ENCODE data around the gene GPR35. TPM values are rescaled to one million over a fixed set of nuclear protein-coding genes. Genes with fewer than 3 reads are reported as not detected.

Gene GPR35
- total RNA-seq, 5 donors from 2014 or later (not counting 1 experiment from before 2014, with no cell fraction given), result 6.2 to 16.2 (median 10.4) TPM

DNA sequence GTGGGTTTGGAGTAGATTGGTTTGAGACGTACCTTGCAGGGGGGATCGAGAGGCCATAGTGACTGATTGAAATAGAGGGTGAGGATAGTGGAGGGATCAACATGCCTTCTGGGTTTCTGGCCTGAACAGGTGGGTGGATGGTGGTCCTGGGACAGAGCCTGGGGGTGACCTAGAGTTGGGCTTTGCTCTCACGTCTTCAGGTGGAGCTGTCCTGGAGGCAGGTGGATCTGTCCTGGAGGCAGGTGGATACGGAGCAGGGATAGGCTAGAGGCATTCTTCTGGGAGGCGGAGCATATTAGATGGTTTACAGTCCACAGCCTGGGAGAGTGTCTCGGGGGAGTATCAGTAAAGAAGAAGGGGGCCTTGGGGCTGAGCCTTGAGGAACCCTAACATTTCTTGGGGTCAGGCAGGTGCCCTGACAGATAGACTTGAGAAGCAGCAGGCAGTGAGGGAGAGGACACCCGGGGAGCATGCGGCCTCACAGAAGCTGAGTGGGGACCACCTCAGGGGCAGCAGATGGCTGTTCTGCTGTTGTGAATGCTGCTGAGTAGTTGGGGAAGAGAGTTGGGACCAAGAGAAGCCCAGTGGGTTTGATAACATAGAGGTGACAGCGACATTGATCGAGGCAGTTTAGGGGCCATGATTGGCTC is 37.1 kb upstream of the GPR35 start:
- Mint-ChIP-seq H3K4me3 (peak overlapping the region; percentile 92 to 94 (median 93)), H3K4me1 (peaks cover 43 to 54% (median 52%) of the 10 kb centered on the region in 3 donors), H3K27ac (peak overlapping the region; percentile 30 to 90), H3K27me3 (no peaks in the 10 kb centered on the region), H3K9me3 (no peaks in the 10 kb centered on the region), H3K36me3 (peaks cover 4% of the 10 kb centered on the region)
- Histone ChIP-seq H3K4me3 (ENCODE audit: control insufficient read depth in 1 of 2, extremely low read depth in 1 of 2, low read length in 1 of 2) (peak overlapping the region in 1 of 2 donors; percentile 96), H3K9me3 (no peaks in the 10 kb centered on the region), H3K36me3 (ENCODE audit: control insufficient read depth in 2 of 2, extremely low read depth in 1 of 2, insufficient read depth in 1 of 2, low read length in 1 of 2) (peaks cover 12 to 41% of the 10 kb centered on the region in 2 donors), H3K27me3 (replicated peaks in 1 of 2; ENCODE audit: control insufficient read depth in 2 of 2, extremely low read depth in 1 of 2, insufficient read depth in 2 of 2, low read length in 1 of 2) (no peaks in the 10 kb centered on the region), H3K27ac (ENCODE audit: low read length) (no peak overlapping the region), H3K4me1 (ENCODE audit: control insufficient read depth in 1 of 2, extremely low read depth in 1 of 2, insufficient read depth in 2 of 2, low read length in 2 of 2) (peaks cover 19 to 50% of the 10 kb centered on the region in 2 experiments)
- POLR2A ChIA-PET, result no interaction called here
- 86% methylated on average over 10 of the region's 10 CpGs for WGBS (ENCODE audit: insufficient coverage)
- CTCF ChIA-PET, result interaction anchor here in 1 of 2 donors (0.7 to 2.9 kb wide), 4 partner anchors 22 to 74 kb away, joined by 3 to 51 read pairs (median 10); no protein-coding TSS in a partner anchor
- ATAC-seq (replicated peaks in 1 of 4), result no peak
- DNase-seq, result no peak

DNA sequence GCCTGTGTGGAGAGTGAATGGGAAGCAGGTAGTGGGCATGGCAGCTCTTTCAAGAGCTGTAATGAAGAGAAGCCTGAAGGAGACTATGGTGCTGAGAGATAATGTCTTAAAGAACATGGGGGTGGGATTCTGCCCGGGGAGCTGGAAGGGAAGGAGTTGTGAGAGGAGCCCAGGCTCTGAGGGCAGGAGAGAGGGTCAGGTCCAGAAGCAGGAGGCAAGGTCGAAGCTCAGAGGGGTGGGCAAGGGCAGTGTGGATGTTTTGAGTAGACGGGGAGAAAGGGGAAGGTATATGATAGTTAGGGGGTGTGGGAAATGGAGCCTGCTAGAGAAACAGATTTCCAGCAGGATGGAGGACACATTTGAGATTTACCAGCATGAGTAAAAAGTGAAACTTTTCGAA is 36.6 kb upstream of the GPR35 start:
- ChIA-PET POLR2A (no interaction called here), CTCF (interaction anchor here (0.6 to 1.4 kb wide), 3 partner anchors 19 to 75 kb away, joined by 3 to 4 read pairs (median 4); no protein-coding TSS in a partner anchor)
- Histone ChIP-seq H3K36me3 (ENCODE audit: control insufficient read depth in 2 of 2, extremely low read depth in 1 of 2, insufficient read depth in 1 of 2, low read length in 1 of 2) (peaks cover 14 to 47% of the 10 kb centered on the region in 2 donors), H3K27me3 (replicated peaks in 1 of 2; ENCODE audit: control insufficient read depth in 2 of 2, extremely low read depth in 1 of 2, insufficient read depth in 2 of 2, low read length in 1 of 2) (no peaks in the 10 kb centered on the region), H3K4me3 (ENCODE audit: control insufficient read depth in 1 of 2, extremely low read depth in 1 of 2, low read length in 1 of 2) (no peak overlapping the region), H3K9me3 (no peaks in the 10 kb centered on the region), H3K27ac (ENCODE audit: low read length) (no peak overlapping the region), H3K4me1 (ENCODE audit: control insufficient read depth in 1 of 2, extremely low read depth in 1 of 2, insufficient read depth in 2 of 2, low read length in 2 of 2) (peaks cover 19 to 48% of the 10 kb centered on the region in 2 experiments)
- Mint-ChIP-seq H3K27ac (peak overlapping the region; percentile 11 to 30), H3K9me3 (no peaks in the 10 kb centered on the region), H3K4me1 (peaks cover 38 to 51% (median 49%) of the 10 kb centered on the region in 3 donors), H3K4me3 (peak overlapping the region; percentile 92 to 94 (median 93)), H3K36me3 (peaks cover 4% of the 10 kb centered on the region), H3K27me3 (no peaks in the 10 kb centered on the region)
- WGBS (ENCODE audit: insufficient coverage), result 86% methylated on average over 3 of the region's 4 CpGs
- DNase-seq, result no peak
- no peak for ATAC-seq (replicated peaks in 1 of 4)

DNA sequence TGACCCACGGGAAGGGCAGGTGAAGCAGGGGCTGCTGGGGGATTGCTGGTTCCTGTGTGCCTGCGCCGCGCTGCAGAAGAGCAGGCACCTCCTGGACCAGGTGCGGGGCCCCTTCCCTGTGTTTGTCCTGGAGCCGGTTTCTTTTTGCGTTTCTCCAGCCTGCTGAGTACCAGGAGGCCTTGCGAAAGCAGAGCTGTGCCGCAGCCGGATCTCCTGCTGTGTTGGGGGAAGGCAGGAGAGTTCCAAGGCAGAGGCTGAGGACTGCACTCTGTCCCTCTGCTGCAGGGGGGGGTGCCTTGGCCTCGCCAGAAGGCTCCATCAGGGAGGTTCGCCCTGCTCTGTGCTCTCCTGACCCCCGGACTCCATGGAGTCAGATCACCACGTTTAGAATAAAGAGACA is 35.9 kb upstream of the GPR35 start:
- no peak for DNase-seq
- Mint-ChIP-seq H3K27me3 (no peaks in the 10 kb centered on the region), H3K27ac (no peak overlapping the region), H3K4me3 (peak overlapping the region in 1 of 3 donors; percentile 6), H3K9me3 (no peaks in the 10 kb centered on the region), H3K36me3 (peaks cover 4% of the 10 kb centered on the region), H3K4me1 (peaks cover 35 to 48% (median 45%) of the 10 kb centered on the region in 3 donors)
- CTCF ChIA-PET, result interaction anchor here (1.0 to 1.4 kb wide), 2 partner anchors 75 kb away, joined by 3 to 4 read pairs; no protein-coding TSS in a partner anchor
- peaks cover 19 to 49% of the 10 kb centered on the region in 2 experiments for H3K4me1 ChIP-seq (ENCODE audit: control insufficient read depth in 1 of 2, extremely low read depth in 1 of 2, insufficient read depth in 2 of 2, low read length in 2 of 2)
- WGBS (ENCODE audit: insufficient coverage), result 97% methylated on average over 12 of the region's 14 CpGs
- H3K36me3 ChIP-seq (ENCODE audit: control insufficient read depth in 2 of 2, extremely low read depth in 1 of 2, insufficient read depth in 1 of 2, low read length in 1 of 2), result peaks cover 12 to 54% of the 10 kb centered on the region in 2 donors
- no peak overlapping the region for H3K27ac ChIP-seq (ENCODE audit: low read length)
- no peaks in the 10 kb centered on the region for H3K27me3 ChIP-seq (replicated peaks in 1 of 2; ENCODE audit: control insufficient read depth in 2 of 2, extremely low read depth in 1 of 2, insufficient read depth in 2 of 2, low read length in 1 of 2)
- POLR2A ChIA-PET, result no interaction called here
- ATAC-seq (replicated peaks in 1 of 4), result no peak
- no peak overlapping the region for H3K4me3 ChIP-seq (ENCODE audit: control insufficient read depth in 1 of 2, extremely low read depth in 1 of 2, low read length in 1 of 2)
- no peaks in the 10 kb centered on the region for H3K9me3 ChIP-seq

DNA sequence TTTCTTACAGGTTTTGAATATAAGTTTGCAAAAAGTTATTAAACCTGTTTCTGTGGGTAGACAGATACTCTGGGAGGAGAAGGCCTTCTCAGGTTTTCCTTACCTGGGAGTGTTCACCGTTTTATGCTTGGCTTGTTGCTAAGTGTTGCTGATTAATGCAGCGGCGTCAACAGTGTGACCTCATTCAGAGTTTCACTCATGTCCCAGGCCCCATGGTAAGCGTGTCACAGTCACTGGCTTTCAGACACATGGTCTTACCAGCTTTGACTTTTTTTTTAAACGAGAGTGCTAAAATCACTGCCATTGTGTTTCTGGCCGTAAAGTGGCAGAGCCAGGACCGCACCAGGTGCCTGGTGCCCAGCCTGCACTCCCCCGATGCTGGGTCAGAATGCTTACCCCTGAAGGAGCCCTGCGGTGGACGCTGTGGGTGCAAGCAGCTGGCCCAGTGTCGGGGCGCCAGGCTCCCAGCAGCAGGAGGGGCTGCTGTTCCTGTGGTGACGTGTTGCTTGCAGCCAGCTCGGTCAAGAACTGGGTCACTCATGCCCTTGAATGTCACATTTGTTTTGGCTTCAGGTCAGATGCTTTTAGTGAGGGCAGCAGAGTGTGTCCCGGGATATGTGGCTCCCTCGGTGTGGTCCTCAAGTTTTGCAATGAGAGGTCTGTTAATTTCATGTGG is 35.3 kb upstream of the GPR35 start:
- CTCF ChIA-PET, result interaction anchor here in 1 of 2 donors (1.0 kb wide), 1 partner anchor 76 kb away, joined by 3 read pairs; no protein-coding TSS in a partner anchor
- H3K9me3 ChIP-seq, result no peaks in the 10 kb centered on the region
- Mint-ChIP-seq H3K36me3 (peaks cover 4% of the 10 kb centered on the region), H3K4me3 (no peak overlapping the region), H3K9me3 (no peaks in the 10 kb centered on the region), H3K27me3 (no peaks in the 10 kb centered on the region), H3K4me1 (peaks cover 29 to 42% (median 39%) of the 10 kb centered on the region in 3 donors), H3K27ac (no peak overlapping the region)
- 92% methylated on average over 16 of the region's 16 CpGs for WGBS (ENCODE audit: insufficient coverage)
- no peak overlapping the region for H3K27ac ChIP-seq (ENCODE audit: low read length)
- no peaks in the 10 kb centered on the region for H3K27me3 ChIP-seq (replicated peaks in 1 of 2; ENCODE audit: control insufficient read depth in 2 of 2, extremely low read depth in 1 of 2, insufficient read depth in 2 of 2, low read length in 1 of 2)
- DNase-seq, result no peak
- H3K4me3 ChIP-seq (ENCODE audit: control insufficient read depth in 1 of 2, extremely low read depth in 1 of 2, low read length in 1 of 2), result no peak overlapping the region
- H3K36me3 ChIP-seq (ENCODE audit: control insufficient read depth in 2 of 2, extremely low read depth in 1 of 2, insufficient read depth in 1 of 2, low read length in 1 of 2), result peaks cover 13 to 58% of the 10 kb centered on the region in 2 donors
- H3K4me1 ChIP-seq (ENCODE audit: control insufficient read depth in 1 of 2, extremely low read depth in 1 of 2, insufficient read depth in 2 of 2, low read length in 2 of 2), result peaks cover 13 to 45% of the 10 kb centered on the region in 2 experiments
- POLR2A ChIA-PET, result no interaction called here
- ATAC-seq (replicated peaks in 1 of 4), result no peak

DNA sequence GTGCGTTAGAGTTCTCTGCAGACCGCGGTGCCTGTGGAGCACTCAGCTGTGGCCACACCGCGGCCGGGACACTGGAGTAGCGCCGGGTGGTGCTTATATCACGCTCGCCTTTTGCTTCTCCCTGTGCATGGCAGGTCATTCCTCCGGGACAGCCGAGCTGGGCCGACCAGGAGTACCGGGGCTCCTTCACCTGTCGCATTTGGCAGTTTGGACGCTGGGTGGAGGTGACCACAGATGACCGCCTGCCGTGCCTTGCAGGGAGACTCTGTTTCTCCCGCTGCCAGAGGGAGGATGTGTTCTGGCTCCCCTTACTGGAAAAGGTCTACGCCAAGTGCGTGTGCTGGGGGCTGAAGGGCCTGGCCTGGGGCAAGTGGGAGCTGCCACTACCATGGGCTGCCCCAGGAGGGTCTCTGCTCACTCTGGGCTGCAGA is 34.6 kb upstream of the GPR35 start:
- Mint-ChIP-seq H3K4me3 (no peak overlapping the region), H3K4me1 (peaks cover 26 to 36% (median 34%) of the 10 kb centered on the region in 3 donors), H3K9me3 (no peaks in the 10 kb centered on the region), H3K27ac (no peak overlapping the region), H3K27me3 (no peaks in the 10 kb centered on the region), H3K36me3 (peaks cover 4% of the 10 kb centered on the region)
- ChIA-PET CTCF (no interaction called here), POLR2A (no interaction called here)
- Histone ChIP-seq H3K27me3 (replicated peaks in 1 of 2; ENCODE audit: control insufficient read depth in 2 of 2, extremely low read depth in 1 of 2, insufficient read depth in 2 of 2, low read length in 1 of 2) (no peaks in the 10 kb centered on the region), H3K4me3 (ENCODE audit: control insufficient read depth in 1 of 2, extremely low read depth in 1 of 2, low read length in 1 of 2) (no peak overlapping the region), H3K9me3 (no peaks in the 10 kb centered on the region), H3K27ac (ENCODE audit: low read length) (no peak overlapping the region), H3K4me1 (ENCODE audit: control insufficient read depth in 1 of 2, extremely low read depth in 1 of 2, insufficient read depth in 2 of 2, low read length in 2 of 2) (peaks cover 6 to 43% of the 10 kb centered on the region in 2 experiments), H3K36me3 (ENCODE audit: control insufficient read depth in 2 of 2, extremely low read depth in 1 of 2, insufficient read depth in 1 of 2, low read length in 1 of 2) (peaks cover 19 to 65% of the 10 kb centered on the region in 2 donors)
- no peak for ATAC-seq (replicated peaks in 1 of 4)
- no peak for DNase-seq
- 96% methylated on average over 19 of the region's 21 CpGs for WGBS (ENCODE audit: insufficient coverage)

DNA sequence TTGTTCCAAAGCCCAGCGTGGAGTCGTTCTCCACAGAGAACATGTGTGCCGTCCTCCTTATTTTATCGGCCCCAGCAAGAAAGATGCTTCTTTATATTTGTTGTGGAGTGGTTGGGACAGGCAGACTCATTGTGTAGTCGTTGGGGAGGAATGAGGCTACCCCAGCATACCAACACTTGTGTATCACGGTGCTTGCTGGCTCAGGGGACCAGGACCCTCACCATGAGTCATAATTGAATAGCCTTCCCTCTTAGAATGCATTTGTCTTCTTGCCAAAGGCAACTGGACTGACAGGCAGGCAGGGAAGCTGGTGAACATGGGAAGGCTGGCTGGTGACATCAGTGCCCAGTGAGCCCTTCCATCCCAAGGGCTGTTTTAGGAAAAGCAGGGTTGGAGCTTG is 34.1 kb upstream of the GPR35 start:
- Histone ChIP-seq H3K4me3 (ENCODE audit: control insufficient read depth in 1 of 2, extremely low read depth in 1 of 2, low read length in 1 of 2) (no peak overlapping the region), H3K36me3 (ENCODE audit: control insufficient read depth in 2 of 2, extremely low read depth in 1 of 2, insufficient read depth in 1 of 2, low read length in 1 of 2) (peaks cover 22 to 70% of the 10 kb centered on the region in 2 donors), H3K9me3 (no peaks in the 10 kb centered on the region), H3K27ac (ENCODE audit: low read length) (no peak overlapping the region), H3K27me3 (replicated peaks in 1 of 2; ENCODE audit: control insufficient read depth in 2 of 2, extremely low read depth in 1 of 2, insufficient read depth in 2 of 2, low read length in 1 of 2) (no peaks in the 10 kb centered on the region), H3K4me1 (ENCODE audit: control insufficient read depth in 1 of 2, extremely low read depth in 1 of 2, insufficient read depth in 2 of 2, low read length in 2 of 2) (peaks cover 6 to 41% of the 10 kb centered on the region in 2 experiments)
- ATAC-seq (replicated peaks in 1 of 4), result no peak
- Mint-ChIP-seq H3K4me1 (peaks cover 22 to 33% (median 30%) of the 10 kb centered on the region in 3 donors), H3K27ac (no peak overlapping the region), H3K9me3 (no peaks in the 10 kb centered on the region), H3K36me3 (peaks cover 4% of the 10 kb centered on the region), H3K4me3 (no peak overlapping the region), H3K27me3 (no peaks in the 10 kb centered on the region)
- ChIA-PET POLR2A (no interaction called here), CTCF (no interaction called here)
- DNase-seq, result no peak
- WGBS (ENCODE audit: insufficient coverage), result 80% methylated on average over 1 of the region's 6 CpGs
